ENCODE results near the gene TMC1.
"Not testable (repeated sequence)": the region's sequence is repeated elsewhere in the genome, so short reads cannot be mapped to it uniquely, and the experiment has no call there.

Gene TMC1

GRCh38 chr9:72775570-72775969 lies 254.2 kb downstream of the TMC1 start:
- DNase-seq, result no peak

GRCh38 chr9:72779614-72780013 lies 258.2 kb downstream of the TMC1 start:
- DNase-seq, result no peak

GRCh38 chr9:72786948-72787347 lies 265.5 kb downstream of the TMC1 start:
- DNase-seq, result no peak

GRCh38 chr9:72788966-72789735 lies 267.7 kb downstream of the TMC1 start:
- no peak for DNase-seq

- no peak for DNase-seq
These were observed 268.5 kb downstream of the TMC1 start for GRCh38 chr9:72789885-72790284.

- no peak for DNase-seq
These were observed 269.6 kb downstream of the TMC1 start for GRCh38 chr9:72790989-72791388.

GRCh38 chr9:72791436-72791835 lies 270.0 kb downstream of the TMC1 start:
- DNase-seq, result no peak

- no peak for DNase-seq
These were observed 273.5 kb downstream of the TMC1 start for GRCh38 chr9:72794946-72795345.

GRCh38 chr9:72800328-72800994 lies 279.1 kb downstream of the TMC1 start:
- DNase-seq, result no peak

GRCh38 chr9:72805238-72805637 lies 283.8 kb downstream of the TMC1 start:
- no peak for DNase-seq

GRCh38 chr9:72806313-72806809 lies 285.0 kb downstream of the TMC1 start:
- DNase-seq, result not testable (repeated sequence)

GRCh38 chr9:72807765-72808445 lies 286.5 kb downstream of the TMC1 start:
- DNase-seq, result no peak

GRCh38 chr9:72808446-72808768 lies 287.0 kb downstream of the TMC1 start:
- DNase-seq, result no peak

GRCh38 chr9:72809586-72809985 lies 288.2 kb downstream of the TMC1 start:
- DNase-seq, result no peak

- no peak for DNase-seq
These were observed 291.2 kb downstream of the TMC1 start for GRCh38 chr9:72812559-72813111.

GRCh38 chr9:72813544-72813943 lies 292.1 kb downstream of the TMC1 start:
- DNase-seq, result no peak

GRCh38 chr9:72814083-72814597 lies 292.7 kb downstream of the TMC1 start:
- DNase-seq, result no peak

- DNase-seq, result no peak
These were observed 295.3 kb downstream of the TMC1 start for GRCh38 chr9:72816666-72817065.

GRCh38 chr9:72817413-72817812 lies 296.0 kb downstream of the TMC1 start:
- DNase-seq, result no peak

- DNase-seq, result no peak
These were observed 297.0 kb downstream of the TMC1 start for GRCh38 chr9:72818385-72818784.

GRCh38 chr9:72823971-72824370 lies 302.6 kb downstream of the TMC1 start:
- DNase-seq, result no peak

GRCh38 chr9:72826996-72827949 lies 305.9 kb downstream of the TMC1 start:
- no peak for DNase-seq

All from CD4-positive, alpha-beta T cell treated with Interleukin-1 beta for 1 hour (primary cell).